ENCODE results near the gene COLEC11. TPM values are rescaled to one million over a fixed set of nuclear protein-coding genes. Genes with fewer than 3 reads are reported as not detected.

COLEC11 gene
- total RNA-seq, 1 experiment from 2014 or later = 1.3 TPM

DNA sequence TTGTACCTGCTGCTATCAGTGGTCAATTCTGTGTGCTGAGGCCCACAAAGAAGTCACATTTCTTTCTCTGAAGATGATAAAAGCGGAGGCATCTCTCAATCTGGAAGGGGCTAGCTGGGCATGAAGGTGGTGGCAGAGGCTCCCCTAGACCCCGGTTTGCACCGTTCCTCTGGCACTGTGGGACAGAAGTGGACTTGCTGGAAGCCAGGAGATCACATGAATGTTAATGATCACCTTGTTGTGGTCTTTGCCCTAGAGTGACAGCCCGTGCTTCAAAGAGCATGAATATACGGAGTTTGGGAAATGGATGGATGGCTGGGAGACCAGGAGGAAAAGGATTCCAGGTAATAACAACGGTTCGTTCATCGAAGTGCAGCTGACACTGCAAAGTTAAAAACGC, 83.3 kb downstream of the COLEC11 start (continued):
- TF ChIP-seq, protein P1, sequence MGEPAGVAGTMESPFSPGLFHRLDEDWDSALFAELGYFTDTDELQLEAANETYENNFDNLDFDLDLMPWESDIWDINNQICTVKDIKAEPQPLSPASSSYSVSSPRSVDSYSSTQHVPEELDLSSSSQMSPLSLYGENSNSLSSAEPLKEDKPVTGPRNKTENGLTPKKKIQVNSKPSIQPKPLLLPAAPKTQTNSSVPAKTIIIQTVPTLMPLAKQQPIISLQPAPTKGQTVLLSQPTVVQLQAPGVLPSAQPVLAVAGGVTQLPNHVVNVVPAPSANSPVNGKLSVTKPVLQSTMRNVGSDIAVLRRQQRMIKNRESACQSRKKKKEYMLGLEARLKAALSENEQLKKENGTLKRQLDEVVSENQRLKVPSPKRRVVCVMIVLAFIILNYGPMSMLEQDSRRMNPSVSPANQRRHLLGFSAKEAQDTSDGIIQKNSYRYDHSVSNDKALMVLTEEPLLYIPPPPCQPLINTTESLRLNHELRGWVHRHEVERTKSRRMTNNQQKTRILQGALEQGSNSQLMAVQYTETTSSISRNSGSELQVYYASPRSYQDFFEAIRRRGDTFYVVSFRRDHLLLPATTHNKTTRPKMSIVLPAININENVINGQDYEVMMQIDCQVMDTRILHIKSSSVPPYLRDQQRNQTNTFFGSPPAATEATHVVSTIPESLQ (CRISPR knock-in tag; IDR thresholded peaks at IDR 0.05) = no peak
- TF ChIP-seq NR3C1 (CRISPR knock-in tag; conservative IDR thresholded peaks at IDR 0.05; ENCODE audit: low read depth) (no peak), MYBL2 (CRISPR knock-in tag; IDR thresholded peaks at IDR 0.05) (no peak), JUN (CRISPR knock-in tag; IDR thresholded peaks at IDR 0.05) (no peak)

DNA sequence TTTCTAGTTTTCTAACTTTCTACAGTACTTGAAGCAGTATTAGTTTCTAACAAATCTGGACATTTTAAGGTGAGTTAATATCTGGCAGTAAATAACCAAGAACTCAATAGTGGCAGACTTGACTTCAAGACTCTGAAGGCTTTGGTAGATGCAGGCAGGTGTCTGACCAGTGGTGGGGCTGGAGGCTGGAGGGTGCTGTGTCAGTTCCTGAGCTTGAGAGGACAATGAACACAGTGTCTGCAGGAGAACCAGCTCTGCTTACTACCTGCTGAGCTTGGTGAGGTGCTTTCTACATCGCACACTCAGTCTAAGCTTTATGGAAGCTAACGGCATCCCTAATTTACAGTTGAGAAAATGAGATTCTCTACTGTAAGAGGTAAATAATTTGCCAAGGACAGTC, 84.3 kb downstream of the COLEC11 start:
- DNase-seq (ENCODE audit: low spot score) (no peak), ATAC-seq (no peak)
- peaks cover 12% of the 10 kb centered on the region for H3K27me3 Mint-ChIP-seq (ENCODE audit: low read depth)
- peaks cover 90% of the 10 kb centered on the region for H3K9me3 Mint-ChIP-seq
- ChIA-PET CTCF (no interaction called here), POLR2A (no interaction called here)
- peaks cover 27% of the 10 kb centered on the region for H3K36me3 Mint-ChIP-seq
- no peak overlapping the region for H3K27ac Mint-ChIP-seq
- no peaks in the 10 kb centered on the region for H3K4me1 Mint-ChIP-seq
- no peak overlapping the region for H3K4me3 Mint-ChIP-seq
- no peak for TF ChIP-seq RORB (CRISPR knock-in tag; IDR thresholded peaks at IDR 0.05)
- no peak for TF ChIP-seq NFYB (CRISPR knock-in tag; conservative IDR thresholded peaks at IDR 0.05; ENCODE audit: low read depth)
- TF ChIP-seq CREB1 (CRISPR knock-in tag; IDR thresholded peaks at IDR 0.05) = no peak
- TF ChIP-seq ZNF671 (CRISPR knock-in tag; IDR thresholded peaks at IDR 0.05) = no peak
- TF ChIP-seq, protein P2, sequence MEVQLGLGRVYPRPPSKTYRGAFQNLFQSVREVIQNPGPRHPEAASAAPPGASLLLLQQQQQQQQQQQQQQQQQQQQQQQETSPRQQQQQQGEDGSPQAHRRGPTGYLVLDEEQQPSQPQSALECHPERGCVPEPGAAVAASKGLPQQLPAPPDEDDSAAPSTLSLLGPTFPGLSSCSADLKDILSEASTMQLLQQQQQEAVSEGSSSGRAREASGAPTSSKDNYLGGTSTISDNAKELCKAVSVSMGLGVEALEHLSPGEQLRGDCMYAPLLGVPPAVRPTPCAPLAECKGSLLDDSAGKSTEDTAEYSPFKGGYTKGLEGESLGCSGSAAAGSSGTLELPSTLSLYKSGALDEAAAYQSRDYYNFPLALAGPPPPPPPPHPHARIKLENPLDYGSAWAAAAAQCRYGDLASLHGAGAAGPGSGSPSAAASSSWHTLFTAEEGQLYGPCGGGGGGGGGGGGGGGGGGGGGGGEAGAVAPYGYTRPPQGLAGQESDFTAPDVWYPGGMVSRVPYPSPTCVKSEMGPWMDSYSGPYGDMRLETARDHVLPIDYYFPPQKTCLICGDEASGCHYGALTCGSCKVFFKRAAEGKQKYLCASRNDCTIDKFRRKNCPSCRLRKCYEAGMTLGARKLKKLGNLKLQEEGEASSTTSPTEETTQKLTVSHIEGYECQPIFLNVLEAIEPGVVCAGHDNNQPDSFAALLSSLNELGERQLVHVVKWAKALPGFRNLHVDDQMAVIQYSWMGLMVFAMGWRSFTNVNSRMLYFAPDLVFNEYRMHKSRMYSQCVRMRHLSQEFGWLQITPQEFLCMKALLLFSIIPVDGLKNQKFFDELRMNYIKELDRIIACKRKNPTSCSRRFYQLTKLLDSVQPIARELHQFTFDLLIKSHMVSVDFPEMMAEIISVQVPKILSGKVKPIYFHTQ (CRISPR knock-in tag; IDR thresholded peaks at IDR 0.05) = no peak
- TF ChIP-seq, protein P3, sequence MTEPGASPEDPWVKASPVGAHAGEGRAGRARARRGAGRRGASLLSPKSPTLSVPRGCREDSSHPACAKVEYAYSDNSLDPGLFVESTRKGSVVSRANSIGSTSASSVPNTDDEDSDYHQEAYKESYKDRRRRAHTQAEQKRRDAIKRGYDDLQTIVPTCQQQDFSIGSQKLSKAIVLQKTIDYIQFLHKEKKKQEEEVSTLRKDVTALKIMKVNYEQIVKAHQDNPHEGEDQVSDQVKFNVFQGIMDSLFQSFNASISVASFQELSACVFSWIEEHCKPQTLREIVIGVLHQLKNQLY (CRISPR knock-in tag; IDR thresholded peaks at IDR 0.05) = no peak
- no peak for TF ChIP-seq TEAD1 (CRISPR knock-in tag; IDR thresholded peaks at IDR 0.05)
- no peak for TF ChIP-seq PRDM15 (CRISPR knock-in tag; IDR thresholded peaks at IDR 0.05)
- no peak for TF ChIP-seq FOXP1 (CRISPR knock-in tag; IDR thresholded peaks at IDR 0.05; ENCODE audit: borderline replicate concordance)
- no peak for TF ChIP-seq MYBL2 (CRISPR knock-in tag; IDR thresholded peaks at IDR 0.05)
- TF ChIP-seq OVOL2 (CRISPR knock-in tag; IDR thresholded peaks at IDR 0.05; ENCODE audit: borderline replicate concordance) = no peak
- TF ChIP-seq, protein P4, sequence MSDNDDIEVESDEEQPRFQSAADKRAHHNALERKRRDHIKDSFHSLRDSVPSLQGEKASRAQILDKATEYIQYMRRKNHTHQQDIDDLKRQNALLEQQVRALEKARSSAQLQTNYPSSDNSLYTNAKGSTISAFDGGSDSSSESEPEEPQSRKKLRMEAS (CRISPR knock-in tag; IDR thresholded peaks at IDR 0.05) = no peak
- TF ChIP-seq JUN (CRISPR knock-in tag; IDR thresholded peaks at IDR 0.05) = no peak
- no peak for TF ChIP-seq FOXP4 (CRISPR knock-in tag; IDR thresholded peaks at IDR 0.05)
- no peak for TF ChIP-seq ZNF416 (CRISPR knock-in tag; IDR thresholded peaks at IDR 0.05)
